Epithelial cell of prostate (primary cell): ENCODE results near the gene ERG.

ENCODE experiments used
- DNase-seq: peaks from one replicate; pipeline ENCODE4 v3.0.0-alpha.2; 2011; ENCODE audit warnings: low read depth, low spot score
- H3K27ac ChIP-seq: fragments of 450-650 bp; 2 replicates; pipeline ENCODE4 v1.5.1; 2017; ENCODE audit warnings: mild to moderate bottlenecking

The ERG gene

DNA sequence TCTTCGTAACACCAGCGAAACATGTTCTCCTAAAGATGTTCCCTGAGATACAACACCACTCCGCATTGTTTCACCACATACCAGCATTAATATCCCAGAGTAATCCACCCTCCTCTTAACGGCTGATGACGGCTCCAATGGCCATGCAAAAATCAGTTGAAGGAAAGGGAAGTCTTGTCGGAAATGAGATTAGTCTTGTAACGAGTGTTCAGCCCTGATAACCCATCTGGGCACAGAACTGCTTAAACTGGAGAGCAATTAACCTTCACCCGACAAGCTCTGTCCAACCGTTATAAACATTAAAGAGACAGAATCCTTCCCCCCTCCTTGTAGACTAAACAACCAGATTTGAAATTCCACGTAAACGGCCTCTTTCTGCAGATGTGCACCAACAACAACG lies 21.9 kb downstream of the ERG start:
- H3K27ac ChIP-seq: no peak overlapping the region
- no peak for DNase-seq

DNA sequence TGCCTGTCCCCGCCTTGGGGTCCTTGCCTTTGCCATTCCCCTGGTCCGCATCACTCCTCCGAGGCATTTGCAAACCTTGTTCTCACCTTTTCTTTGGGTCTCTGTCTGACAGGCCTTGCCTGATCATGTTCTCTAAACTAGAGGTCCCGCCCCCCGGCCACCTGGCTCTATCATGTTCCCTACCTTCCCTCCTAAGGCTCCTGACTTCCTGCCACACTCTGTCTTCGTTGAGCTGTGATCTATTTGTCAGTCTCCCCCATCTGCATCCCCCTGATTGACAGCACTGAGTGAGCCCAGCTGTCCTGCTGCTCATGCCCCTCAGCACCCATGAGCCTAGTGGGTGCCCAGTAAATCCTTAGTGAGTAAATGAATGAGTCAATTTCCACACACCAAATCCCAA lies 22.8 kb downstream of the ERG start:
- H3K27ac ChIP-seq: no peak overlapping the region
- DNase-seq: no peak

GRCh38 chr21:38474796-38475195 lies 23.5 kb downstream of the ERG start:
- no peak for DNase-seq
- H3K27ac ChIP-seq: no peak overlapping the region

- DNase-seq: no peak
- H3K27ac ChIP-seq: no peak overlapping the region
Observed at GRCh38 chr21:38474124-38474523, 24.2 kb downstream of the ERG start.

DNA sequence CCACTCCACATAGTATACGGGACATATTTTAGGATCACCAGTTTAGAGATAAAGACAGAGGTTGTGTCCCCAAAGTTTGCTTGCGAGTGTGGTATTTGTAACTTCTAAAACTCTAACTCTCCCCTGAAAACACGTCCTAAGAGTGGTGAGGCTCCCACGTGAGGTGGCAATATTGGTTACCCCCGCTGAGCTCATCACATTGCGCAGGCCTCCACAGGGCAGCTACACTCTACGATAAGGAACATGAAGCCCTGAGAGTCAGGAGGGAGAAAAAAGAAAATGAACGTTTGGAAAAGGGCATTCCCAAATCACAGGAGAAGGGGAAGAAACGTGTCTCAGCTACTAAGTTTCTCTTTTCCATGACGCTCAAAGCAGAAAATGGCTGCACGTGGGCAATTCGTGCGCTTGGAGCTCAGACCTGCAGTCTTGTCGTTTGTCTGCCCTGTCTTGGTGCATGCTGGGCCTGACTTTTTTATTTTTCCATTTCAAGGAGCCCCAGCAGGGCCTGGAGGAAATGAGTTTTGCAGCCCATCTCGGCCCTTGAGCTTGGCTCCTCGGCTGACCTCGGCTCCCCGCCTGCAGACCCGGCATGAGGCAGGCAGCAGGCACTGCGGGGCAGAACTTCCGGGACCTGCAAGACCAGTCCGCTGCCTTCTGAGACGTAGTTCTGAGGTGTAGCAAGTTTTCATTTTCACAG lies 25.7 kb downstream of the ERG start:
- DNase-seq: no peak
- no peak overlapping the region for H3K27ac ChIP-seq

- H3K27ac ChIP-seq: no peak overlapping the region
- no peak for DNase-seq
Observed at GRCh38 chr21:38471766-38472165, 26.5 kb downstream of the ERG start.

DNA sequence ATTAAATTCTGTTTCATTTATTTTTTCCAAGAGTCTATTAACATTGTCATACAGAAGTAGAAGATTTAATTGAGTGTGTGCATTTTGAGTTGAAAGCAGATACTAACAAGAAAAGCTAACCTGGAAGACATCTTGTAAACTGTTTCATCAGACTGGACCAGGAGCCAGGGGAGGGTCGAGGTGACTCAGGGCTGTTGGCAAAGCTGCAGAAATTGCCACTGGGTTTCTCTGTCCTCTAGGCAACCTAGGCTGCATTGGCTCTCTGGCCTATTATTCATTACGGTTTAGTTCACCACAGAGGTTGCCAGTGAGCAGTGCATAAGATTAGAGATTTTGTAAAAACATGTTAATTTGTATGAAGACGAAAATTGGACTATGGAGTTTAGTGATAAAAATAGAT lies 27.5 kb downstream of the ERG start:
- DNase-seq: no peak
- peak overlapping the region; percentile 32 for H3K27ac ChIP-seq

DNA sequence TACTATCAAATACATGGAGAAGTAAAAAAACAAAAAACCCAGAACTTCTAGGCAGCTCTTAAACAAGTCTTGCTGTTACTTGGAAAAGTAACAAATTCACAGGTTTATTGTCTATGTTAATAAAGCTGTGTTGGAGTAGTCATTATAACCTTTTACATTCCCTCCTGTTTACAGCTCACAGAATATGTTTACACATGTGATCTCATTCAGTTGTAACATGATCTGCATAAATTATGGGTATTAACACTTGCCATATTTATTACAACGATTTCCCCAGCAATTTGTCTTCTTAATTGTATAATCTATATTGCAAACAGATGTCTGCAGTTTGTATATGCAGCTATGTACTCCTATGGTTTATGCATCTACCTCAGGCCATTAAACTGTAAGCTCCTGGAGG lies 28.6 kb downstream of the ERG start:
- no peak overlapping the region for H3K27ac ChIP-seq

DNA sequence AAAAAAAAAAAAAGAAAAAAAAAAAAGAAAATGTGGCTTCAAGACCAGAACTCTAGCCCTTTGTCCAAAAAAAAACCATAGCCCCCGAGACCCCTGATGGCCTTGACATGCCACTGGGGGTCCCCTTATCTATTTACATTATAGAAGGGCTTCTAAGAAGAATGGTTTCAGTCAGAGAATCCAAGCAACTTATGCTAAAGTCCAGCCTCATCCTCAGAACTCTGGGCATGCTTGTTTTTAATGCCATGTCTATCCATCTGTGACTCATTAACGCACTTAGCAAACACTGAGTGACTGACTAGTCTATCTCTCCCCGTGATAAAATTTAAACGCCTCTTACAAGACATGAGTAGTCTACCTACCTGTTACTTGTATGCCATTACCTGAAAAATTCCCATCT lies 29.3 kb downstream of the ERG start:
- no peak overlapping the region for H3K27ac ChIP-seq
- DNase-seq: peak; percentile 70

More for the DNA sequence above, 28.6 kb downstream of the ERG start:
- no peak for DNase-seq

DNA sequence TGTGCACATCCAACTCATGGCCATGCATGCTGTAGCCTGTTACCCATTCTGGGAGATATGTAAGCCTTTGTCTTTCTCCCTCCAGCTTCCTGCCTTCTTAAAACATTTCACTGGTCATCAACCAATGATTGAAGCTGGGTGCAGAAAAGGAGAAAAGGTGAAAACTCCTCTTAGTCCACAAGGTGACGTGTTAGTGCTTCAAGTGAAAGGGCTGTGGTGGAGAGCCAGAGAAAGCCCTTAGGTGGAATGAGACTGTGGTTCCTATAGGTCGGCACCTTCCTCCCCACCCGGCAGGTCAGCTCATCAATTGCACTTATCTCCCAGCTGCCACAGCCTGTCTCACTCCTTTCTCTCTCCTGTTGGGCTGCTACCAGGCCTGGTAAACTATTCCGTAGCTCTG lies 30.4 kb downstream of the ERG start:
- H3K27ac ChIP-seq: no peak overlapping the region
- DNase-seq: no peak

GRCh38 chr21:38467374-38467773 lies 30.9 kb downstream of the ERG start:
- DNase-seq: no peak
- H3K27ac ChIP-seq: no peak overlapping the region

DNA sequence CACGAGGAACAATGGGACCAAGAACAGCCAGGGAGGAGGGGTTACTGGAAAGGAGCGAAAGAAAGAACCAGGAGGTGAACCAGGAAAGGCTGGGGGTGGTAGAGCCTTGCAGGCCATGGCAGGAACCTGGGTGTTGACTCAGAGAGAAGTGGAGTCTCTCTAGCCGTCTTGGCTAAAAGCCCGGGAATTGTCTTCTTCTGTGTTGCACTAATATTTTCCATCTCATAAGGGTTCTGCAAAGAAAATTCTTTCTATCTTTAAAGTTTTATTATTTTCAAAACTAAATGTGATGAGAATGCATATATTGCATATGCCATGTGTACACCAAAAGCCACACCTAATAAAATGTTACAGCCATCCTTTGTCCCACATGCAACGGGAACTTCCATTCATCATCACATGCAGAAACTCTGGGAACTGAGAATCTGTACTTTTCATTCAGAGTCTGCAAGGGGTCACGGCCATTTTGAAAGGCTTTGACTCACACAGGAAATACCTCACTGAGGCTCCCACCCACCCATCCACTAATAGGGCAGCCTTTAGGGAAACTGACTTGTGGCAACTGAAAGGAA lies 38.0 kb downstream of the ERG start:
- DNase-seq: peak; percentile 83
- H3K27ac ChIP-seq: peak overlapping the region; percentile 80

- peak overlapping the region; percentile 80 for H3K27ac ChIP-seq
- peak; percentile 48 for DNase-seq
Observed at GRCh38 chr21:38459490-38459889, 38.8 kb downstream of the ERG start.

DNA sequence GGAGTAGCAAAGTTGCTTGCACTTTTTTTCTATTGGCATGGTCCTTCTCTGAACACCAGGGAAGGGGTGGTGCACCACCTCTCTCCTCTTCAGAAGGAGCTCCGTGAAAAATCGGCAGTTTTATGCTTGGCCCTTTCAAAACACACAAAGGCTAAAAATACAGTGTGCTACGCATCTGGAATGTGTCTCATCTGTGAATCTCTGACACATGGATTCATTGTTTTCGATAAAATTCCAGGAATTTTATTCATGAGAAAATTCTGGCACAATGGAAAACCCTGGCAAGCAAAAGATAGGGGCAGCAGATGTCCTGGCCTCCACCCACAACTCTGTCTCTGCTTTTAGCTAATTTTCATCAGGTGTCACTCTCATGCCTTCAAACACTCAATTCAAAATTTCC lies 42.9 kb downstream of the ERG start:
- no peak for DNase-seq
- no peak overlapping the region for H3K27ac ChIP-seq

DNA sequence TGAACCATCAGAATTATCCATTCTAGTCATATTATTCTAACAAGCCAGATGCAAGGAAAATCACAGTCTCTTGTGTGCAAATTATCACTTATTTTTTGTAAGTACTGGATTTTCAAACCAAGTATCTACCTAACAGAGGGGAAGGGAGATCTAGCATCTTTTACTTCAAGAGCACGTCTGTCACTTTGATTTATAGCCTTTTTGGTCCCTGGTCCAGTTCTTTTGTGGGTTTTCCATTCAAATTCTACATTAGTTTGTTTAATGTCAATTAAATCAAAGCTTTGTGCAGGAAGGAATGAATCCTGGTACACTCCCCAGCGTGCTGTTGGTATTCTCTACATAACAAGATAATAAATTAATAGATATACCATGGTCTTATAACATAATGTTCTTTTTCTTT lies 43.6 kb downstream of the ERG start:
- DNase-seq: no peak
- no peak overlapping the region for H3K27ac ChIP-seq

- no peak for DNase-seq
Observed at GRCh38 chr21:38454161-38454560, 44.1 kb downstream of the ERG start.

GRCh38 chr21:38448671-38449385 lies 49.4 kb downstream of the ERG start:
- DNase-seq: no peak

More at GRCh38 chr21:38454161-38454560, 44.1 kb downstream of the ERG start:
- H3K27ac ChIP-seq: no peak overlapping the region

DNA sequence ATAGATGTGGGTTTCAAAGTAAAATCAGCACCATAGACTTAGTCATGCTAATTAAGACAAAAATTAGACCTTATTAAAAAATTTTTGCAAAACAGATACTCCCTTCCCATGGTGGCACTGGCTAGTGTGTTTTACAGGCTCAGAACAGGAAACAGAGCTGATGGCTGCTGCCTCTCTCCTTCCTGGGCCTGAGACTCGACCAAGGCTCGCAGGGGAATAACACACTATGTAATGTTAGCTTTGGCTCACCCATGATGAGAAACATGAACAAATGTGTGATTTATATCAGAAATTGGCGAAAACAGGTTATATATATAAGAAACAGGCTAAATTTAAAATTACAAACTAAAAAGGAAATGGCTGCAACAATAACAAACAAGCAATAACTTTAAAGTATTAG lies 50.7 kb downstream of the ERG start:
- no peak overlapping the region for H3K27ac ChIP-seq
- DNase-seq: no peak

More at GRCh38 chr21:38448671-38449385, 49.4 kb downstream of the ERG start:
- no peak overlapping the region for H3K27ac ChIP-seq

GRCh38 chr21:38444691-38445090 lies 53.6 kb downstream of the ERG start:
- no peak for DNase-seq
- no peak overlapping the region for H3K27ac ChIP-seq

GRCh38 chr21:38443110-38443509 lies 55.2 kb downstream of the ERG start:
- DNase-seq: no peak
- no peak overlapping the region for H3K27ac ChIP-seq

DNA sequence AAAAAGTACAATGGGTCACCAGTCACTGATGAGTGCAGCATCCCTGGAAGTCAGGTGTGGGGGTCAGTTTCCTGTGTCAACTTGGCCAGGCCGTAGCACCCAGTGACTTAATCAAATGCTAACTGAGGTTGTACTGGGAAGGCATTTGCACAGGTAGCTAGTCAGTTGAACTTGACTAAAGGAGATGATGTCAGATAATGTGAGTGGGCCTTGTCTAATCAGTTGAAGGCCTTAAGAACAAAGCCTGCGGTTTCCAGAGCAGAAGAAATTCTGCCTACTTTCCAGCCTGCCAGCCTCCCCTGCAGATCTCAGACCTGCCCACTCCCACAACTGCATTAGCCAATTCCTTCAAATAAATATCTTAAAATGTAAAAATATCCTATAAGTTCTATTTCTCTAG lies 57.1 kb downstream of the ERG start:
- no peak overlapping the region for H3K27ac ChIP-seq
- no peak for DNase-seq

DNA sequence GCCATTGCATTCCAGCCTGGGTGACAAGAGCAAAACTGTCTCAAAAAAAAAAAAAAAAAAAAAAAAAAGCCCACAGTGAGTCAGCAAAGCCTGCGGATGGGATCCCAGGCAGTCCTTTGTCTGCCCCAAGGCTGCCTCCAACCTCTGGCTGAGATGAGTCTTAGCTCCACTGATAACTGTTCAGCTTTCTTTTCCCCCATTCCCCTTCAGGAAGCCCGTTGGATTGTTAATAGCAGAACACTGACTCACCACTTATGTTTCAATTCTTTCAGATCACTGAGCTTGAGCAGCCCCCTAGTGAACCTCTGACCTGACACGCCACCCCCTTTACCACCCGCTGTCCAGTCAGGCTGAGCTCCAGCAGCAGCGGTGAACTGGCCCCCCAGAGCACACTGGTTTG lies 57.5 kb downstream of the ERG start:
- H3K27ac ChIP-seq: no peak overlapping the region
- DNase-seq: peak; percentile 34
